HG03025 (cell line): ENCODE measurements around the gene SNRPA1.

Experiments used
- ATAC-seq: cut with Tn5 transposase; IDR thresholded peaks from one replicate; pipeline ENCODE4 v1.9.1; 2021; ENCODE audit warnings: mild to moderate bottlenecking, moderate library complexity; ENCODE audit not compliant: unreplicated experiment, low FRiP score

Gene SNRPA1

DNA sequence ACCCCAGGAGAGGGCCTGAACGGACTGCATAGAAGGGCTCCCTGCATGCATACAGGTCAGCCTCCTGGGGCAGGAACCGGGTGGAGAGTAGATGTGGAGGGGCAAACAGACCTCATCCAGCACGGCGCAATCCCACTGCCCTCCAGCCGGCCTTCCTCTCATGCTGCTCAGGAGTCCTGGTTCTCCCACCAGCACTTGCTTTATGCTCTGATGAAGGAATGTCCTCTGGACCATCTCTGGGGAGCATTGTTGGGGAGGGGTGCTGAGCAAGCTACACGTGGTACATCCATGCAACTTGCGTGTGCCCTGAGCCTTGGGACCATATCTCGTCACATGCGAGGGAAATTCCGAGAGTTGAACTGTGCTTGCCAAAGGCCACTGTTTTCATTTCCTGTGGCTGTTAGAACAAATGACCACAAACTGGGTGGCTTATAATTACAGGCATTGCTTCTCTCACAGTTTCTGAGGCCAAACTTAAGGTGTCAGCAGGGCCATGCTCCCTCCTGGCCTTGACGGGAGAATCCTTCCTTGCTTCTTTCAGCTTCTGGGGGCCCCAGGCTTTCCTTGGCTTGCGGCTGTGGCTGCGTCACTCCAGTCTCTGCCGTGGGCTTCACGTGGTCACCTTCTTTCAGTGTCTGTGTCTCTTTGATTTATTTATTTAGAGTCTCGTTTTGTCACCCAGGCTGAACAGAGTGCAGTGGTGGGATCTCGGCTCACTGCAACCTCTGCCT is 30.0 kb downstream of the SNRPA1 start:
- no peak for ATAC-seq

DNA sequence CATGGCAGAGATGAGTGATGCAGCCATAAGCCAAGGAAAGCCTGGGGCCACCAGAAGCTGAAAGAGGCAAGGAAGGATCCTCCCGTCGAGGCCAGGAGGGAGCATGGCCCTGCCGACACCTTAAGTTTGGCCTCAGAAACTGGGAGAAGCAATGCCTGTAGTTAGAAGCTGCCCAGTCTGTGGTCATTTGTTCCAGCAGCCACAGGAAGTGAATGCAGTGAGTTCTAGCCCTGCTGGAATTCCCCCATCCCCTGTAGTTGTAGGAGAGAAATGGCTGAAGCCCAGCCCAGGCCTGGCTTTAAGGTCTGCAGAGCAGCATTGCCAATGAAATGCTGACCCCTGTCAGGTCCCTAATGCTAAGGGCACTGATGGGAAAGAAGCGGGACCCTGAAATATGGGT is 31.0 kb downstream of the SNRPA1 start:
- ATAC-seq: no peak

DNA sequence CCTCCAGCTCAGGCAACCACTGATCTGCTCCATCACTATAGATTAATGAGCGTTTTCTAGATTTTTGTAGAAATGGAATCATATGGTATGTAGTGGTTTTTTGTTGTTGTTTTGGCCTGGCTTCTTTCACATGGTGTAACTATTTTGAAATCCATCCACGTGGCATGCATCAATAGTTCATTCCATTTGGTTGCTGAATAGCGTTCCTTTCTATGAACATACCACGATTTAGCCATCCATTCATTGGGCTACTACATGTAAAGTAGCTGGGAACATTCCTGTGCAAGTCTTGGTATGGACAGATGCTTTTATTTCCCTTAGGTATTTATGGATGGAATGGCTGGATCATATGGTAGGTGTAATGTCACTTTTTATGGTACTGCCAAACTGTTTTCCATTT is 32.5 kb downstream of the SNRPA1 start:
- no peak for ATAC-seq

DNA sequence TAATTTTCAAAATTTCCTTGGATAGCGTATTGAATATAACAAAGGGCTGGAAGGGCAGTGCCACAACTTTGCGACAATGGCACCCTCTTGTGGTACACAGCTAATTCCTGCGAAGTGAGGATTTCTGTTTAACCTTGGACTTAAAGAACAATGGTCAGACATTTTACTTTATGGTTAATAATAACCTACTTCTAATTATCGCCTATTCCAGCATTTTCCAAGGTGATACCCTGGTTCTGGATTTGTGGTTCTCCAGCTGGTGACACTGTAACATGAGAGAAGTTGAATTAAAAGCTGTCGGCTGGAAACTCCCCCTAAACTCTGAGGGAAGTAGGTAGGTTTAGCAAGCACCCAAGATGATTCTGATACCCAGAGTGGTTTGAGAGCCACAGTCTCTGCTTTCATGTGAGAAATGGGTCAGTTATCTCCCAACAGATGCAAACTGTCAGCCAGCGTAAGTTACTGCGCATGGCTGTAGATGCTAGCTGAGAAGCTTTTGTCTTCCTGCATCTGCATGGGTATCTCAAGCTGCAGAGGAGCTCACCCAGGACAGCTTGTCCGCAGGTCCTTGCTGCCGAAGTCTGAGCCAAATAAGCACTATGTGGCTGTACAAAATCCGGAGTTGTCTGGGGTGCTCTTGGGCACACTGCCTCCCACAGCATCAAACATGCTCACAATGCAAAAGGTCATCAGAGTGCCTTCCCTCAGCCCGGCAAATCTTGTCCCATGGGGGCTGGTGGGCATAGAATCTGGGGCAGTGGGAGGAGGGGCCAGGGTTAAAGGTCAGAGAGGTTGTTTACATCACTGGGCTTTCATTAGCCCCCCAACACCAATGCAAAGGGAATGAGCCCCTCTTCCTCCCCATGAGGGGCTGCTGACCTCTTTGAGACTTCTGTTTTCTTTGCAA is 36.6 kb downstream of the SNRPA1 start:
- no peak for ATAC-seq

DNA sequence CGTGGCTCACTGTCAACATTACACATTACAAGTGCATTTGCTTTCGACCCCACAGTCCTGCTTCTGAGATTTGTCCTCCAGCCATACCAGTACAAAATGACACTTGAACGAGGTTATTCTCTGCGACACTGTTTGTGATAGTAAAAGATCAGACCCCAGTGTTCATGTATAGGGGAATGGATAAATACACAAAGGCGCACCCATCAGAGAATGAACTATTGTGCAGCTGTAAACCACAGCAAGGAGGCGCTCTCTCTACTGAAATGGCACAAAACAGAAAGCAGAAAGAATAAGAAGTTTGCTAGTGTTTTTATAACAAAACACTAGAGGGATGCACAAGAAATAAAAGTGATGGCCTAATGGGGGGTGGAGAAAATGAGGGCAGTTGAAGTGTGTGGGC is 38.3 kb downstream of the SNRPA1 start:
- no peak for ATAC-seq

DNA sequence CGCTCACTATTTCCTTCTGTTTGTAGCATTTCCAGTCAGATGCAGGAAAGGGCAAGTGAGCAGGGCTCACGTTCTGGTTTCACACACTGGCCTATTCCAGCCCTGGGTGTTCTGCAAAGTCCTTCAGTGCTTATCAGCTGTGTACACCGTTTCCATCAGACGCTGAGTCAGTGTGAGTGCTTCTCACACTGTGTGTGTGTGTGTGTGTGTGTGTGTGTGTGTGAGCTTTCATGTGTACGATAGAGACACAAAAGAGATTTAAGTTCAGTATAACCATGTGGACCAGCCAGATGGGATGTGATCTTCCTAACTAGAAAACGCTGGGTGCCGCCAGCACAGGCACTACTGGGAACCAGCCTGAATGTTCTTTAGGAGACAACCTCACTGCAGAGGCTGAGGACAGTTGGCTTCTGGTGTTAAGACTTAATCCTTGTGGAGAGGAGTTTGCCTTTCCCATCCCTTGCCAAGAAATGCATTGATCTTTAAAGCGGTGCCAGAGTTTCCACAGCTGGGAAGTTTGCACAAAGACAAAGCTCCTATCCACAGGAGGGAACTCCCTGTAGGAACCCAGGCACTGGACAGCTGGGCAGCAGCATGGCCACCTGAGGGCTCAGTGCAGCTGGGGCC is 39.3 kb downstream of the SNRPA1 start:
- ATAC-seq: no peak

DNA sequence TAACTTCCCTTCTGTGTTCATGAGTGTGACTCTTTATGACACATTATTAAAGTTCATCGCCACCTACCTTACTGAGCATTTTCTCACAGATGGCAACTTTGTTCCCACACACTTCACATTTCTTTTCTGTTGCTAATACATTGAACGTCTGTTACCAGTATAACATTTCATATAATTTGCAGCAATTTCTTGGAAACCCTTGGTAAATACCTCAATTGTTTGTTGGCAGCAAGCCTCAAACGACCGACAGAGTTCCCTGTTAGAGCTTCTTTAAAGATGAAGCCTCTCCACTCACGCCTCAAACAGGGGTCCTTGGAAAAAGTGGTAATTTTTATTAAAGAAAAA is 40.0 kb downstream of the SNRPA1 start:
- no peak for ATAC-seq

DNA sequence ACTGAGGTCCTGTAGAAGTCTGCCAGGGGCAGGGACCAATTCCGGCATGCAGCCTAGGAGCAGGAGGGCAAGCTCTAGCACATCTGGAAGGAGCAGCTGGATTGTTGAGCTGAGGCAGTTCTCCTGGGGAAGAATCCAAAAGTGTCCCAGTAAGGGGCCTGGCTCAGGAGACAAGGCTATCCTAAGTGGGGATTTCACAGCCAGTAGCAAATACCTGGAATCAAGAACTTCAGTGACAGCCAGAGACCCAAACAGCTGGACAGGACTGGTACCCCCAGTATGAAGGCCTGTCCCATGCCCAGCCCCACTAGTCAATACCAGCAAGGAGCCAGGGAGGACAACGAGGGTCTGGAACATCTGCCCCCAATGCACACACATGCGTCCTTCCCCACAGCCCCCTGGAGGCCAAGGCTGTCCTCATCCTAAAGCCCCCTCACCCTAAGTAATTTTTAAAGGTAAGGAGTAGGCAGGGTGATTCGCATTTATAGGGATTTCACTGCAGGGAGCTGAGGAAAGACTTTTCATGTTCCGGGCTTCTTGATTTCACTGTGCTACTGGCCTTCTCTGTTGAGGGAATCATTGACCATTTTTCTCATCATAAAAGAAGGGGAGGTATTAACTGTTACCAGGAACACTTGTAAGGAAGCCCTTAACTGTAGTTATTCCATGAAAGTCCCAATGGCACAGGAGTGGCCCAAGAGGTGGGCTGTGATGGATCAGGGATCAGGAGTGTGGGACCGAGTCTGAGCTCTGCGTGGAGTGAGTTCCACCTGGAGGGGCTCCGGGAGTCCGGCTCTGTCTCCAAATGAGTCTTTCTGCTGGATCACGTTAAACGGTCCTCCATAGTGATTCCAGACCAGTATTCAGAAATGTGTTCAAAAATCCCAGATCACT is 40.6 kb downstream of the SNRPA1 start:
- no peak for ATAC-seq

DNA sequence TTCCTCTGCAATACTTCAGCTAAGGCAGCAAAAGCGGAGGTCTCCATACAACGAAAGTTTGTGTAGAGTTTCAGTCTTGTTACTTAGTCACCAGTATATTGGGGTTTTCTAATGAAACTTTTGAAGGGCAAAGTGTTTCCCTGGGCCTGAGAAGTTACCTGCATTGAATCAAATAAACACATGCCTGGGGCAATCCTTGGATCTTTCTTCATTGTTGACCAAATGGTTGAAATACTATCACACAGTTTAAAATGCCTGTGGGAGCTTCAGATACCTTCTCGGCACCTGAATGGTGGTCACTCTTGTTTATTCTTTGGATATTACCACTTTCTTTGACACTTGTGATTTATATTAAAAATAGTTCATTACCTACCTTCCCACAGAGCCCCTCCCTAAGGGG is 42.2 kb downstream of the SNRPA1 start:
- ATAC-seq: no peak

DNA sequence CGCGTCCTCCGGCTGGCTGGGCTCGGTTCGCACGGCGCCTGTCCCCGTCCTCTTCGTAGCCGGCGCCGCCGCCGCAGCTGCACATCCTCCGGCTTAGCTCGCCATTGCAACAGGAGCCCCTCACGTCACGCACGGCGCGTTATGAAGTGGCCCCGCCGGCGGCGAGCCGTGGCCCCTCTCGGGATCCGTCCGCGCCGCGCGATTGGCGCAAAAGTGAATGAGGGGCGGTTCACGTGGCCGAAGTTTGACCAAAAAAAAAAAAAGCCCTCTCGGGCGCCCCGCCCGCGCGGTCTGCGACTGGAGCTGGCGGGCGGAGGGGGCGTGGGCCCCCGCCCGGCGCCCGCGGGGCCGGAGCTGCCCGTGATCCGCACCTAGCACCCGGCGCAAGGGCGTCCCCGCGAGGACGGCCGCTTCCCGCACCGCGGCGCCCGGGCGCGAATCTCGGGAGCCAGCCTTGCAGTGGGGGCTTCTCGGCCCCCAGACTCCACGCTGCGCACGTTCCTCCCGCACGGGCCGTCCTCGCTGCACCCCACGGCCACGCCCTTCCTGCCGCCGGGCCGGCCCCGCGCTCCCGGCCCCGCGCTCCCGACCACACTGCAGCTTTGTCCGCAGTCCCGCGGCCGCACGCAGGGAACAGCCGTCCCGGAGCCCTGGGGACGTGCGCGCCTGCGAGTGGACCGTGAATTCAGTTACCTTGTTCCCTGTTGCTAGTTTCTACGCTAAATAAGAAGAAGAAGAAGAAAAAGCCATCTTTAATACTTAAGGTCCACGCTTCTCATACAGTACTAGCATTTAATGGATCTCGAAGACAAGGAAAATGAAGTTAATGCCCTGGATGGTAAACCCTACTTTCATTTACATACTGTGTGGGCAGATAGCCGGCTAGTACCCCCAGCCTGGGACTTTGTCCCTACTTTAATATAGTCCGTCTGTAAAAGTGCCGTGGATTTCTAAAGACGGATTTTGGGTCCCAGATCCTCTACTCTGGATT is 42.9 kb downstream of the SNRPA1 start, which contains the start of gene CHSY1:
Gene CHSY1 (minus strand): TSS at position 219 of the 991 bp plus-strand sequence. CDS start 592 bp downstream, outside the sequence.
- peak; percentile 61 for ATAC-seq

DNA sequence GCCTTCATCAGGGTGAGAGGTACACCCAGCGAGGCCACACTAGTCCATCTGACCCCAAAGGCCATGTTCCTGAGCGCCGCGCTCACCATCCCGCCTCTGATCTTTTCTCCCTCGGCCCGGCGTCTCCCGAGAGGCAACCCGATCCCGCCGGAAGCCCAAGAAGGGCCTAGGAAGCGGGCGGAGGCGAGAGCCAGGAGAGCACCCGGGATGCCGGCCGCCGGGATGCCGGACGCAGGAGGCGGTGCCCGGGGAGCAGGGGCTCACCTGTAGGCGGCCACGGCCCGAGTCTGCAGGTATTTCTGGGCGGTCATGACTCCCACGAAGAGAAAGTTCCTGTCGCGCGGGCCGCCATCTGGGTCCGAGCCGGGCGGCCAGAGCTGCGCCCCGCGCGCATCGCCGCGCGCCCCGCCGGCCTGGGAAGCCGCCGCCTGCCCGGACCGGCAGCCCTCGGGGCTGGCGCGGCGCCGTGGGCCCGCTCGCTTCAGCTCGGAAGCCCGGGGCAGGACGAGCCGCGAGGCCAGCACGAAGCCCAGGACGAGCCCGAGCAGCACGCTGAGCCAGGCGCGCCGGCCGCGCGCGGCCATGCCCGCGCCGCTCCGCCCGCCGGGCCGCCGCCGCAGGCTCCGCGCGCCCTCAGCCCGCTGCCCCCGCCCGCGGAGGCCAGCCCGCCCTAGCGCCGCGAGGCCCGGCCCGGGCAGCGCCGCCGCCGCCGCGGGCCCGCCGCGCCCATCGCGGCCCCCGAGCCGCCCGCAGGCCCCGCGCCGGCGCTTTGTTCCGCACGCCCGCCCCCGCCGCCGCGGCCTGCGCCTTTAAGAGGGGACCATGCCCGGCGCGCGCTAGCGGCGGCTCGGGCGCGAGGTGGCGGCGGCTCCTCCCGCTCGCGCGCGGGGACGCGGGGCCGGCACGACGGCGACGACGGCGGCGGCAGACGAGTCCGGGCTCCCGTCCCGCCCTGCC is 43.9 kb downstream of the SNRPA1 start:
- ATAC-seq: peak; percentile 38

DNA sequence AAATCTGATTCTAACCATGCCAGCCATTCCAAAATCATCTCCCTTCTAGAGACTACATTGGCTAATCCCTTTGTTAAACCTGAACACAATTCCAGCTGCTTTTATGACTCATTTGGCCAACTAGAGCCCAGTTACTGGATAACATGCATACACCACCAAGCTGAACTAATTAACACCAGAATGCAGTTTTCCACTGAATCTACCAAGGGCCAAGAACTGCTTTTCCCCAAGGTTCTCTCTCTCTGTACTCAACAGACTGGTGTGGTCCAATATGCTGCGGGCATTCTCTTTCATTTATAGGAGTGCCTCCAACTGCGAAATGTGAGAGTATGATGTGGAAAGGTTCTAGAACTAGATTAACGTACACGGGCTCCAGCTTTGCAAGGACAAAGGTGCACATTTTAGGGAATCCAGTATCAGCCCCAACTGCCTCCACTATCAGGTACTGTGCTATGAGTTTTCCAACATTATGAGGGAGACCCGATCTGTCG is 44.7 kb downstream of the SNRPA1 start:
- no peak for ATAC-seq

DNA sequence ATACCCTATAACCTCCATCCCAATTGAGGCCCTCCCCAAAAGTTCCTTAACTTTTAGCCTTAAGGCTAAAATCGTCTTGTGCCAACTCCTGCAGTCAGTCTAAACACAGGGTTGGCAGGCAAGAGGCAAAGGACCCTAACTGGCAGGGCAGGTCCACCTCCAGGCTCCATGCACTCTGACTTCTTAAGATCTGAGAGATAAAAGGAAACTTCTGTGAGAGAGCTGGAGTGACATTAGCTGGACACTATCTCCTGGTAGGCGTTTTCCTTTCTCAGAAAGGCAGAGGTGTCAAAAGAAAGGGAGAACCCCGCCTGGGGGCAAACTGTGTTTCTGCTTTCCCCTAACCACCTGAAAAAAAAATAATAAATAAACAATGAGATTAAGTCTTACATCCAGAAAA is 46.8 kb downstream of the SNRPA1 start:
- no peak for ATAC-seq

DNA sequence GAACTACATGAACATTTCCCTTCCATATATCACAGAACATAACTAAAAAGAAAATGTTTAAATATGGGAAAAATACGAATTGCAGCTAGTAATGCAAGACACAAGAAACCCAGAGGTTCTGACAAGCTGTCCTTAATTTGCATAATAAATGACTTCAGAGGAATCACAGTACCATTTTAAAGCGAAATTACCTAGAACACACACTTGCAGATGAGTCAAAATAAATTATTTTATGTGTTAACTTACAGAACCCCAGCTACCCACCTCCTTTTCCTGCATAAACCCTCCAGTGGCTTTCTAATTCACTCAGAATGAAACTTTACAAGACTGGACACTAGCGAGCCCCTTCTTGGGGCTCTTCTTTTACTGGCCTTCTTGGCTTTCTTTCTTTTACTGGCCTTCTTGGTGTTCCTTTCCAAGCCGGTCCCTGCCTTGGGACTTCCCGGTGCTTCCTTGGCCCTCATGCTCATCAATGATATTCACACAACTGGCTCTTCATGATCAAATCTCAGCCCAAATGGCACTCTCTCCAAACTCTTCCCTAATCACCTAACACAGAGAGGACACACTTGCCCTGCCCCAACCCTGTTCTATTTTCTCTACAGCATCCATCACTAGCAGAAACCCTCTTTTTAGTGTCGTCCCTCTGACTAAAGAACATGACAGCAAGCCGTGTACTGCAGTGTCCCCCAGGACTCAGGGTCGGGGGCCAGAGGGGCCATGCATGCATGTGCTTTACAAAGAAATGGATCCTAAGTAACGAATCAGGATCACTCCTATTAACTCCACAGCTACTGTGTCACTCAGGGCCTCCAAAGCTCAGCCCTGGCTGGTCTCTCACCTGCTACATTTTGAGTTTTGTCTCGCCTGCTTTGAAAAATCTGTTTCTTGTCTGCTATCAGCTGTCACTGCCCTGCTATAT is 48.0 kb downstream of the SNRPA1 start:
- no peak for ATAC-seq

DNA sequence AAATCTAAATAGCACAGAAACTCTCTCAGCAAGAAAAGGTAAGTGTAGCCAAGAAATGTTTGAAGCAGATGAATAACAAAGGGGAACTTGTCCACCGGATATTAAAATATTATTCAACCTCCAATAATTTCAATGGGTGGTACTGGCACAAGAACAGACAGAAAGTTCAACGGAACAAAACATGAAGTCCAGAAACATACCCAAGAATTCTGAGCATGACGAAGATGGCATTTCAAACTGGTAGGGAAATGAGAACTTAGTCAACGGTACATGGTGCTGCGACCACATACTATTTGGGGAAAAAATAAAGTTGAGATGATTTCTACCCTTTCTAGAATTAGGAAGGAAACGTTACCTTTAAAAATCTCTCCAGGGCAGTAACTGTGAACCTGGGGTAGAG is 48.7 kb downstream of the SNRPA1 start:
- ATAC-seq: no peak

DNA sequence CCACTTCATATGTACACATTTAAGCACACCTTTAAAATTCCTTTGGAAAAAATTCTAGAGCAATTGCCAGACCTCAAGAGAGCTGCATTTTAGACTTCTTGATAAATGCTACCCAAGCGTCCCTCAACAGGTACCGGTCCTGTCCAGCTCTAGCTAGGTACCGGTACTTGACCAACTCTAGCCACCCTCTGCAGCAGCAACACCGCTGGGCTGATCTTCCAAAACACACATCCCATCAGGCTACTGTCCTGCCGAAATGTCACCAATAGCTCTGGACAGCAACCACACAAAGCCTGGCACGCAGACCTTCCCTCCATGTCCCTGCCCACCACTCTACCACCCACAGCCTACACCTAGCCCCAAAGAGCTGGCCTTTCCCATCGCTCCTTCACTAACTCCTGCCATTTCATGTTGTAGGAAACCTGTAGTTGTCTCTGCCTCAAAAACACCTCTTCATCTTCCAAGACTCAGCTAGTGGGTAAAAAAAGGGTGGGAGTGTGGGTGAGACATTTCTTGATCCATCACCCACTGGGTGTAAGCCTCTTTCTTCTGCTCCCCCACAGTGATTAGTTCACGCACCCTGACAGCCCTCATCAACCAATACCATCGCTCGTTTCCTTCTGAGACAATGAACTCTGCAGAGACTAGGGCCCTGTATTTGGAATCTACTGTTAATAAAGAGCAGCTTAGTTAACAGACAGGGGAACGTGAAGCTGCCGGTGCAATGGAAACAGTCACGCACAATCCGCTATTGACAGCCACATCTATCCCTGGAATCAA is 50.0 kb downstream of the SNRPA1 start:
- ATAC-seq: no peak
